HG02588 (cell line): ENCODE measurements around the gene MGAT4C.

ENCODE experiments used
- ATAC-seq: cut with Tn5 transposase; IDR thresholded peaks from one replicate; pipeline ENCODE4 v1.9.1; 2021; ENCODE audit warnings: mild to moderate bottlenecking, moderate library complexity; ENCODE audit not compliant: unreplicated experiment

Gene MGAT4C

GRCh38 chr12:86230516-86231146, 25.6 kb downstream of the MGAT4C start:
- no peak for ATAC-seq

GRCh38 chr12:86229772-86230171, 26.4 kb downstream of the MGAT4C start:
- ATAC-seq, result no peak

GRCh38 chr12:86228656-86229055, 27.5 kb downstream of the MGAT4C start:
- no peak for ATAC-seq

- no peak for ATAC-seq
Observed at GRCh38 chr12:86226481-86226880, 29.7 kb downstream of the MGAT4C start.

- no peak for ATAC-seq
Observed at GRCh38 chr12:86216591-86216990, 39.6 kb downstream of the MGAT4C start.

GRCh38 chr12:86213012-86213411, 43.2 kb downstream of the MGAT4C start:
- no peak for ATAC-seq

GRCh38 chr12:86198696-86199444, 57.3 kb downstream of the MGAT4C start:
- no peak for ATAC-seq

GRCh38 chr12:86196465-86196864, 59.7 kb downstream of the MGAT4C start:
- ATAC-seq, result no peak

- ATAC-seq, result no peak
Observed at GRCh38 chr12:86194721-86195120, 61.5 kb downstream of the MGAT4C start.

- ATAC-seq, result no peak
Observed at GRCh38 chr12:86193931-86194330, 62.3 kb downstream of the MGAT4C start.

- ATAC-seq, result no peak
Observed at GRCh38 chr12:86188226-86188625, 68.0 kb downstream of the MGAT4C start.

- ATAC-seq, result no peak
Observed at GRCh38 chr12:86186449-86186848, 69.7 kb downstream of the MGAT4C start.

- ATAC-seq, result no peak
Observed at GRCh38 chr12:86179855-86180254, 76.3 kb downstream of the MGAT4C start.

- ATAC-seq, result no peak
Observed at GRCh38 chr12:86174188-86174587, 82.0 kb downstream of the MGAT4C start.

GRCh38 chr12:86172913-86173443, 83.2 kb downstream of the MGAT4C start:
- no peak for ATAC-seq

- ATAC-seq, result no peak
Observed at GRCh38 chr12:86170051-86170450, 86.1 kb downstream of the MGAT4C start.

- no peak for ATAC-seq
Observed at GRCh38 chr12:86158956-86159355, 97.2 kb downstream of the MGAT4C start.

GRCh38 chr12:86154620-86155019, 101.6 kb downstream of the MGAT4C start:
- ATAC-seq, result no peak

GRCh38 chr12:86148612-86149011, 107.6 kb downstream of the MGAT4C start:
- ATAC-seq, result no peak

GRCh38 chr12:86148071-86148470, 108.1 kb downstream of the MGAT4C start:
- ATAC-seq, result no peak

GRCh38 chr12:86145156-86145555, 111.0 kb downstream of the MGAT4C start:
- ATAC-seq, result no peak

- no peak for ATAC-seq
Observed at GRCh38 chr12:86143162-86143561, 113.0 kb downstream of the MGAT4C start.
